RWPE1 (cell line): ENCODE results near the gene SURF1.

ENCODE experiments used
- CTCF ChIA-PET: fragments of 350-600 bp; sonication (Branson Sonifier 250); formaldehyde crosslinking; extraction: SDS; loops from one replicate; lab custom pipeline; 2021; lab: Yijun Ruan, JAX
- POLR2A ChIA-PET: fragments of 400-600 bp; formaldehyde crosslinking; extraction: SDS; loops from one replicate; lab custom pipeline; 2020; ENCODE audit warnings: antibody characterized with exemption; ENCODE audit not compliant: low non-redundant PET; lab: Yijun Ruan, JAX
- DNase-seq: peaks from one replicate; pipeline ENCODE4 v3.0.0; 2012; ENCODE audit warnings: low spot score
- H3K27ac ChIP-seq: fragments of 450-650 bp; 2 replicates; pipeline ENCODE4 v1.5.1; 2017
- TF ChIP-seq, protein P1 (sequence below): fragments of 450-650 bp; conservative IDR thresholded peaks from 2 replicates; pipeline ENCODE4 v1.5.1; 2017; ENCODE audit warnings: low read depth, mild to moderate bottlenecking

The SURF1 gene

DNA sequence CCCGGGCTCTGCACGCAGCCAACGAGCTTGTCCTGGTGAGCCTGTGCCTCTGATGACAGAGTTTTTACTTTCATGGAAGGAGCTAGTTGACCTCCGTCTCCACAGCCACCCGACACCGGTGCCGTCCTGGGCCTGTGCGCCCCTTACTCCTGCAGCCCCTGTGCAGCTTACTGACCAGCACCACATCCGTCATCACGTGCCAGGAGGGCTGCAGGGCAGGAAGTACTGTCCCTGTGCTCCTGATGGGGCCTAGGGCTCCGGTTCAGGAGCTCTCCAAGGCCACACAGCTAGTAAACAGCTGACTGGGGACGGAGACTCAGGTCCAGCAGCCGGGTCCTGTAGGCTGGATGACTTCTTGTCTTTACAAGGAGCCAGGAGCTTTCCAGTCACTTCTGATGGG is 30.1 kb upstream of the SURF1 start:
- no peak overlapping the region for H3K27ac ChIP-seq
- ChIA-PET CTCF (interaction anchor here (0.5 to 1.5 kb wide), 3 partner anchors 9 to 44 kb away, joined by 3 to 5 read pairs (median 4); no protein-coding TSS in a partner anchor), POLR2A (no interaction called here)
- no peak for DNase-seq
- TF ChIP-seq, protein P1, sequence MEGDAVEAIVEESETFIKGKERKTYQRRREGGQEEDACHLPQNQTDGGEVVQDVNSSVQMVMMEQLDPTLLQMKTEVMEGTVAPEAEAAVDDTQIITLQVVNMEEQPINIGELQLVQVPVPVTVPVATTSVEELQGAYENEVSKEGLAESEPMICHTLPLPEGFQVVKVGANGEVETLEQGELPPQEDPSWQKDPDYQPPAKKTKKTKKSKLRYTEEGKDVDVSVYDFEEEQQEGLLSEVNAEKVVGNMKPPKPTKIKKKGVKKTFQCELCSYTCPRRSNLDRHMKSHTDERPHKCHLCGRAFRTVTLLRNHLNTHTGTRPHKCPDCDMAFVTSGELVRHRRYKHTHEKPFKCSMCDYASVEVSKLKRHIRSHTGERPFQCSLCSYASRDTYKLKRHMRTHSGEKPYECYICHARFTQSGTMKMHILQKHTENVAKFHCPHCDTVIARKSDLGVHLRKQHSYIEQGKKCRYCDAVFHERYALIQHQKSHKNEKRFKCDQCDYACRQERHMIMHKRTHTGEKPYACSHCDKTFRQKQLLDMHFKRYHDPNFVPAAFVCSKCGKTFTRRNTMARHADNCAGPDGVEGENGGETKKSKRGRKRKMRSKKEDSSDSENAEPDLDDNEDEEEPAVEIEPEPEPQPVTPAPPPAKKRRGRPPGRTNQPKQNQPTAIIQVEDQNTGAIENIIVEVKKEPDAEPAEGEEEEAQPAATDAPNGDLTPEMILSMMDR: no peak

DNA sequence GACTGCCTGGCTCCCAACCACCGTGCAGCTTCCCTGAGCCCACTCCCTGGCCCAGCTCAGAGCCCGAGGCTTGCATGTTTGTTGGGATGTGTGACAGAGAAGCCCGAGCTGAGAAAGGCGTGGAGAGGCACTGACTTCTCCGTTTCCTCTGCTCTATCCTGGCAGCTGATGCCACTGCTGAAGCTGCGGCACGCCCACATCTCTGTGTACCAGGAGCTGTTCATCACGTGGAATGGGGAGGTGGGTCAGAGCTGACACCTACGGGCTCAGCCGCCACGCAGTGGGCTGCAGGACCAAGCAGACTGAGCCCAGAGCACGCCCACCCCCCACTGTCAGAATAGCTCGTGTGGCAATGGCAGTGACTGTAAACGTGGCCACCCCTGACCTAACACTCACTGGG is 29.2 kb upstream of the SURF1 start:
- TF ChIP-seq, protein P1: no peak
- DNase-seq: no peak
- ChIA-PET CTCF (no interaction called here), POLR2A (no interaction called here)
- no peak overlapping the region for H3K27ac ChIP-seq

DNA sequence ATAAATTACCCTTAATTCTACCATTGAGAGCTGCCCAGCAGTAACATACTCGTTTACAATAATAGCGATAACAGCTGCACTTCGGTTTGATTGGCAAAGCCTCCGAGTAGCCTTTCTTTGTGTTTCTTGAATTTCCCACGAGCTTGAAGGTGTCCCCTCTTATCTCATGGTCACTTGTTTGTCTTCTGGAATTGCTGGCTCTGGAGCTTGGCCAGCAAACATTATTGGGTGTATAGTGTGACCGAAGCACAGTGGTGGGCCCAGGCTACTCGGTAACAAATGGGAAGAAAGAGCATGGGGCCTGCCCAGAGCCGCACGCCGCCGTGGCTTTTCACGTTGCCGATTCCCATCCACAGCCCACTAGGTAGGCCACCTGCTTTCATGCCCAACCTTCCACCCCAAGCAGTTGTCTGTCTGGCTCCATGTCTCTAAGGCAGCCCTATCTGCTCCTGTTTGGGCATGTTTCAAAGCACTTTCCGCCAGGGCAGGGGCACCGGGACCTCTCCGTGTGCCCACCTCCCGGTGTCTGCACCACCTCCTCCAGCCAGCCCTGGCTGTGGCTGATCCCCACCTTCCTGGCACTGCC is 28.5 kb upstream of the SURF1 start:
- ChIA-PET CTCF (interaction anchor here (0.6 kb wide), 1 partner anchor 97 kb away, joined by 4 read pairs; no protein-coding TSS in a partner anchor), POLR2A (no interaction called here)
- TF ChIP-seq, protein P1: no peak
- DNase-seq: no peak
- H3K27ac ChIP-seq: no peak overlapping the region

DNA sequence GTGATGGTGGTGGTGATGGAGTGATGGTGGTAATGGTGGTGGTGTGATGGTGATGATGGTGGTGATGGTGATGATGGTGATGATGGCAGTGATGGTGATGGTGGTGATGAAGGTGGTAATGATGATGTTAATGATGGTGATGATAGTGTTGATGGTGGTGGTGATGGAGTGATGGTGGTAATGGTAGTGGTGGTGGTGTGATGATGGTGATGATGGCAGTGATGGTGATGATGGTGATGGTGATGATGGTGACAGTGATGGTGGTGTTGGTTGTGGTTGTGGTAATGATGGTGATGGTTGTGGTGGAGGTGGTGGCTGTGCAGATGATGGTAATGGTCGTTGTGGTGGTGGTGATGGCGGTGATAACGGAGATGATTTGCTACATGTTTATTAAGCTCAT is 27.2 kb upstream of the SURF1 start:
- DNase-seq: no peak
- TF ChIP-seq, protein P1: no peak
- ChIA-PET POLR2A (no interaction called here), CTCF (interaction anchor here (0.8 kb wide), 1 partner anchor 96 kb away, joined by 3 read pairs; no protein-coding TSS in a partner anchor)
- H3K27ac ChIP-seq: no peak overlapping the region

DNA sequence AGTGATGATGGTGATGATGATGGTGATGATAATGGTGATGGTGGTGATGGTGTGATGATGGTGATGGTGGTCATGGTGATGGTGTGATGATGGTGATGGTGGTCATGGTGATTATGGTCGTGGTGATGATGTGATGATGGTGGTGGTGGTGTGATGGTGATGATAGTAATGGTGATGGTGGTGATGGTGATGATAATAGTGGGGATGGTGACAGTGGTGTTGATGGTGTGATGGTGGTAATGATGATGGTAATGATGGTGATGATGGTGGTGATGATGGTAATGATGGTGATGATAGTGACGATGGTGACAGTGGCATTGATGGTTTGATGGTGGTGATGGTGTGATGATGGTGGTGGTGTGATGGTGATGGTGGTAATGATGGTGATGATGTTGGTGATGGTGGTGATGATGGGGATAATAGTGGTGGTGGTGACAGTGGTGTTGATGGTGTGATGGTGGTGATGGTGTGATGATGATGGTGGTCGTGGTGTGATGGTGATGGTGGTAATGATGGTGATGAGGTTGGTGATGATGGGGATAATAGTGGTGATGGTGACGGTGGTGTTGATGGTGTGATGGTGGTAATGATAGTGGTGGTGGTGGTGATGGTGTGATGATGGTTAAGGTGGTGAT is 26.3 kb upstream of the SURF1 start:
- ChIA-PET POLR2A (interaction anchor here (0.5 kb wide), 1 partner anchor 47 kb away, joined by 3 read pairs; no protein-coding TSS in a partner anchor), CTCF (no interaction called here)
- DNase-seq: no peak
- H3K27ac ChIP-seq: no peak overlapping the region
- TF ChIP-seq, protein P1: no peak

DNA sequence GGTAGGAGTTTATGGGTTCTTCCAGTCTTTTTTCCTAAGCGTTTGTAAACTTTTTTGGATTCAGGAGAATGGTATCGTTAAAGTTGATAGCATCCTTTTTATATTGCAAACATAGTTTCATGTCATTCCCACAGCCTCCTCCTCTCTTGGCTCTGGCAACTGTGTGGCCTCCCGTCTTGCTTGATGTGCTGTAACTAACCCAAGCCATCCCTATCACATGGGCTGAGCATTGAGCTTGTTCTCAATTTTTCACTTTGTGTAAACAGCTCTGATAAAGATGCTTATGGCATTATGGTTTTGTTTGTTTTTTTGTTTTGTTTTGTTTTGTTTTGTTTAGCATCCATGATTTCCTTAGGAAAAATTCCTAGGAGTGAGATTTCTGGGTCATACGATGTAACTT is 24.4 kb upstream of the SURF1 start:
- DNase-seq: no peak
- TF ChIP-seq, protein P1: no peak
- no peak overlapping the region for H3K27ac ChIP-seq
- POLR2A ChIA-PET: no interaction called here
- CTCF ChIA-PET: no interaction called here
